Prostate gland (tissue), 2 donors: ENCODE results near the gene PEAR1.

Experiments
- POLR2A ChIP-seq: fragments of 450-650 bp; IDR thresholded peaks from one replicate; pipeline ENCODE4 v1.6.1; 2016; ENCODE audit warnings: antibody characterized with exemption, mild to moderate bottlenecking
- TF ChIP-seq, protein P1 (sequence below), 4 experiments: fragments of 200-600 bp in 2 of 4; fragments of 450-650 bp in 2 of 4; sonication (generic) in 2 of 4; IDR thresholded peaks; 1 replicate in 3 of 4; 2 replicates in 1 of 4; pipeline ENCODE4 v1.5.1; 2016 to 2019; ENCODE audit warnings: antibody characterized with exemption in 4 of 4, mild to moderate bottlenecking in 2 of 4, moderate library complexity in 2 of 4

GRCh38 chr1:156908541-156908940 is 15.0 kb downstream of the PEAR1 start:
- TF ChIP-seq, protein P1, sequence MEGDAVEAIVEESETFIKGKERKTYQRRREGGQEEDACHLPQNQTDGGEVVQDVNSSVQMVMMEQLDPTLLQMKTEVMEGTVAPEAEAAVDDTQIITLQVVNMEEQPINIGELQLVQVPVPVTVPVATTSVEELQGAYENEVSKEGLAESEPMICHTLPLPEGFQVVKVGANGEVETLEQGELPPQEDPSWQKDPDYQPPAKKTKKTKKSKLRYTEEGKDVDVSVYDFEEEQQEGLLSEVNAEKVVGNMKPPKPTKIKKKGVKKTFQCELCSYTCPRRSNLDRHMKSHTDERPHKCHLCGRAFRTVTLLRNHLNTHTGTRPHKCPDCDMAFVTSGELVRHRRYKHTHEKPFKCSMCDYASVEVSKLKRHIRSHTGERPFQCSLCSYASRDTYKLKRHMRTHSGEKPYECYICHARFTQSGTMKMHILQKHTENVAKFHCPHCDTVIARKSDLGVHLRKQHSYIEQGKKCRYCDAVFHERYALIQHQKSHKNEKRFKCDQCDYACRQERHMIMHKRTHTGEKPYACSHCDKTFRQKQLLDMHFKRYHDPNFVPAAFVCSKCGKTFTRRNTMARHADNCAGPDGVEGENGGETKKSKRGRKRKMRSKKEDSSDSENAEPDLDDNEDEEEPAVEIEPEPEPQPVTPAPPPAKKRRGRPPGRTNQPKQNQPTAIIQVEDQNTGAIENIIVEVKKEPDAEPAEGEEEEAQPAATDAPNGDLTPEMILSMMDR (IDR thresholded peaks at IDR 0.05): no peak
- TF ChIP-seq POLR2A: no peak
